T-helper 9 cell (primary cell): Measurements from ENCODE around the gene FBXL15.

Experiments used
- DNase-seq: peaks from one replicate; pipeline ENCODE4 v3.0.0-alpha.2; 2020

The FBXL15 gene

DNA sequence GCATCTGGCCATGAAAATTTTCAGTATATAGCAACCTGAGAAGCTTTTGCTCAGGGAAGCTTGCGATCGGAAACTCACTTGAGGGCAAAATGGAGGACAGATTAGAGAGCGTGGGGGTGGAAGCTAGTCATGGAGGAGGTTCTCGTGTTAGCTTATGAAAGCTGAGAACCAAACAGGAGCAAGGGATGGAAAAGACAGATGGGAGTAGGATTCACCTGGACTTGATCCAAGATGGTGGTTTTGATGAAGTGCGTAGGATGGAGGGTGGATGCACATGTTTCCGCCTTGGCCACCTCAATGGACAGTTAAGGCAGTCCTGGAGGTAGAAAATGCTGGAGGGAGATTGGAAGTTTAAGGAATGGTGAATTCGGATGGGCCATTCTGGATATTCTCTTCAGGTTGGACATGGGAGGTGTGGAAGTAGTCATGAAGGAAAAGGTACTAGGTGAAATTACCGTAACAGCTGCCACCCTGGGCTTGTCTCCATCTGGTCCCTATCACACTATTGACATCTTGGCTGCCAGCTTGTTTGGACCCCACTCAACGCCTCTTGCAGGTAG is 37.0 kb downstream of the FBXL15 start:
- no peak for DNase-seq

- no peak for DNase-seq
These were observed 38.0 kb downstream of the FBXL15 start for GRCh38 chr10:102458656-102459055.

DNA sequence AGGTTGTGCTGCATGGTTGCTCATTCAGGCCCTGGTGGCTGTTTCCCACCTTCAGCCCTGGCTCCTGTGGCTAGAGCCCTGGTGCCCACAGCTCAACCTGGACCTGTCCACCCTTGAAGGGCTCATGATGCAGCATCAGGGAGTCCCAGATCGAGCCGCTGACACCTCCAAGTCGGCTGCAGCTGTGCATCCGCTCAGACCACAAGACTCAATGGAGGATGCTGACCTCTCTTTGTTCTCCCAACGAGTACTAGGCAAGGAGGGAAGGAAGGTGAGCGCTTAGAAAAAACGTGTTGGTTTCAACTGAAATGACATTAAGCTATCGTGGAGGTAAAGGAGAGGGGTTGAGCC is 40.2 kb downstream of the FBXL15 start:
- DNase-seq: no peak

DNA sequence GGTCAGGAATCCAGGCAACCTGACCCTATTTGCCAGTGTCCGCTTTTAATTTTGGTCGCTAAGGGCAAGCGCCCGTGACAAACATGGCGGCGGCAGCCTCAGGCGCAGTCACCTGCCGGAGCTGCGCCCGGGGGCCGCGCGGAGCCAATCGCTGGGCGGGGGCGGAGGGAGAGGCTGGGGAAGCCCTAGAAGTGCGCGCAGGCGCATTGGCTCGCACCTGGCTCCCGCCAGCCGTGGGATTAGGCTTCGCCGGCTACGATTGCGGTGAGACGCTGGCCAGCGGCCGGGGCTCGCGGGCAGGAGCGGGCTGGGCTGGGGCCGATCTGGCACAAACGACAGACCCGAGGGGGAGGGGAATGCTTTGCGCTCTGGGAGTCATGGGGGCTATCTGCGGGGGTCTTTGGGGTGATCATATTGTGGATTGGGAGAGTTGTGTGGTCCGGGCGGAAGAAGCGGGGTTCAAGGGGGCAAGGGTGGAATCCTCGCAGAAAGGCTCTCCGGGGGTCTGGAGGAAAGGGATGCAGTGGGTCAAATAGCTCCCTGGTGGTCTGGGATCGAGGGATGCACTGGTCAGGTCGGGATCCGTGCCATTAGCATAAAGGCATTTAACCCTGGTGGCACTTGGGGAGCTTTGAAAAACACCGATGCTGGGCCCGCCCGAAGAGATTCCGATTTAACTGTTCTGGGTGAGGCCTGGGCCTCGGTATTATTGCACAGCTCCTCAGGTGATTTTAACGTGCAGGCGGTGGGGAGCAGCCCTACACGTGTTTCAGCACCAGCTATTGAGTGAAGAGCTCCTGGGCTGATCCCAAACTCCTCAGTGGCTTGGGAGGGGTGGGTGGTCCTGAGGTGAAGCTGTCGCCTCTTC is 40.8 kb downstream of the FBXL15 start:
- DNase-seq: peak; percentile 92

- DNase-seq: no peak
These were observed 41.9 kb downstream of the FBXL15 start for GRCh38 chr10:102462512-102463054.

- no peak for DNase-seq
These were observed 43.3 kb downstream of the FBXL15 start for GRCh38 chr10:102463983-102464382.

GRCh38 chr10:102465466-102465865 is 44.8 kb downstream of the FBXL15 start:
- DNase-seq: no peak

GRCh38 chr10:102467318-102467717 is 46.7 kb downstream of the FBXL15 start:
- DNase-seq: no peak

DNA sequence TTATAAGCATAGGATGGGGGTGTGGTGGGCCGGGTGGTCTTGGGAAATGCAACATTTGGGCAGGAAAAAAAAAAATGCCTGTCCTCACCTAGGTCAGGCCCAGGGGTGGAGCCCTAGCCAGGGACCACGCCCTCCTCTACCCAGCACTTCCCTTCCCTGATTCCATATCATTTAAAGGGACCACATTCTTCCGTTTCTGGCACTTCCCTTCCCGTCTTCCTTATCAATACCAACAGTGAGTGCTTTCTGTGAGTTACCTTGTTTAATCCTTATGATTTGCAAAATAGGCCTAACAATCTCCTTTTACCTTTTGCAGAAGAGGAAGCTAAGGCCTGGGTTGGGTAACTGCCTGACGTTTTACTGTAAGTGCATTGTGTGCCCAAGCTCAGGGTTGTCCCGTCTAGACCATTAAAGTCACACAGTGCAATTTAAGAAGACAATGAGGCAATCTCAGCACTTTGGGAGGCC is 47.4 kb downstream of the FBXL15 start:
- no peak for DNase-seq

DNA sequence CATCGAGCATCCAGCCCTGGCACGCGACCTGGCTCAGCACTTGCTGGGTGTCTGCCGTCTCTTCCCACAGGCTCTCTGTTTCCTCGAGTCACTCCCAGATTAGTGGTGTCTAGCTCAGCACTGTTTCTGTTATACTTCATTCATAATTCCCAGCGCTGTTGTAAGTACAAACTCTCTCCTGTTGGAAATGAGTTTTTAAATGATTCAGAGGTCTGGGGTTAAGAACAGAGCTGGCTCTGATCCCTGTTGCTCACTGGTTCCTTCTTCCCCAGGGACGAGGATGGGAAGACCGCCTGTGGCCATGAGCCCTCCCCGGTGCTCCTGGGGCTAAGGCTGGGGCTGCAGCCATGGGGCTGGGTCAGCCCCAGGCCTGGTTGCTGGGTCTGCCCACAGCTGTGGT is 48.0 kb downstream of the FBXL15 start:
- DNase-seq: no peak

GRCh38 chr10:102470579-102471546 is 50.2 kb downstream of the FBXL15 start:
- no peak for DNase-seq
